AG10803 (cell line): ENCODE results near the gene CROCC2.

Experiments
- DNase-seq: peaks from one replicate; pipeline ENCODE4 v3.0.0; 2010; ENCODE audit warnings: low read depth
- H3K4me3 ChIP-seq: 2 replicates; pipeline ENCODE4 v1.5.1; 2011; ENCODE audit warnings: mild to moderate bottlenecking, low read length, control low read depth
- CTCF ChIP-seq: conservative IDR thresholded peaks from 2 replicates; pipeline ENCODE4 v1.5.1; 2011; ENCODE audit warnings: mild to moderate bottlenecking, low read length, control low read depth, inconsistent platforms

CROCC2 gene

GRCh38 chr2:240967681-240968621 is 61.8 kb downstream of the CROCC2 start:
- no peak for DNase-seq
- H3K4me3 ChIP-seq, result no peak overlapping the region
- TF ChIP-seq CTCF, result no peak

- TF ChIP-seq CTCF, result 0 out of 2 replicates have a peak, but pooled peaks have one; percentile 4
- H3K4me3 ChIP-seq, result no peak overlapping the region
- DNase-seq, result no peak
Measured at GRCh38 chr2:240968731-240969624, 62.8 kb downstream of the CROCC2 start.

GRCh38 chr2:240970104-240970503 is 64.0 kb downstream of the CROCC2 start:
- no peak for DNase-seq
- no peak for TF ChIP-seq CTCF
- H3K4me3 ChIP-seq, result no peak overlapping the region

GRCh38 chr2:240970816-240971215 is 64.7 kb downstream of the CROCC2 start:
- DNase-seq, result no peak
- no peak for TF ChIP-seq CTCF
- H3K4me3 ChIP-seq, result no peak overlapping the region

GRCh38 chr2:240972201-240972600 is 66.1 kb downstream of the CROCC2 start:
- DNase-seq, result no peak
- TF ChIP-seq CTCF, result no peak
- H3K4me3 ChIP-seq, result no peak overlapping the region

GRCh38 chr2:240972636-240973521 is 66.7 kb downstream of the CROCC2 start:
- DNase-seq, result peak; percentile 90
- H3K4me3 ChIP-seq, result no peak overlapping the region
- no peak for TF ChIP-seq CTCF
